Central memory CD8-positive, alpha-beta T cell (primary cell): Measurements from ENCODE around the gene VTN.
A peak's percentile ranks its signal among the peaks of the same experiment; 100 is the strongest.

Source experiments
- ATAC-seq: fragments of 150-1000 bp; cut with Tn5 transposase; replicated peaks from 2 replicates; pipeline ENCODE4 v1.10.0; 2022; ENCODE audit warnings: mild to moderate bottlenecking, moderate FRiP score, moderate number of reproducible peaks; ENCODE audit not compliant: poor library complexity, severe bottlenecking; ENCODE audit errors: extremely low read depth
- DNase-seq, 2 donors: peaks; one replicate each; pipeline ENCODE4 v3.0.0; 2021; ENCODE audit warnings: low spot score in 2 of 2
- H3K27ac Mint-ChIP-seq: one replicate; pipeline ENCODE4 v1.8.0; 2022; ENCODE audit warnings: low read depth, mild to moderate bottlenecking, moderate library complexity, mixed read lengths
- H3K27me3 Mint-ChIP-seq: one replicate; pipeline ENCODE4 v1.8.0; 2022; ENCODE audit warnings: mixed read lengths
- H3K36me3 Mint-ChIP-seq: one replicate; pipeline ENCODE4 v1.8.0; 2022; ENCODE audit warnings: mild to moderate bottlenecking, moderate library complexity, mixed read lengths; ENCODE audit not compliant: insufficient read depth
- H3K4me1 Mint-ChIP-seq: one replicate; pipeline ENCODE4 v1.8.0; 2022; ENCODE audit warnings: mixed read lengths
- H3K4me3 Mint-ChIP-seq: one replicate; pipeline ENCODE4 v1.8.0; 2022; ENCODE audit warnings: mild to moderate bottlenecking, moderate library complexity, mixed read lengths
- H3K9me3 Mint-ChIP-seq: one replicate; pipeline ENCODE4 v1.8.0; 2022; ENCODE audit warnings: mixed read lengths

The VTN gene

GRCh38 chr17:28317966-28318758 lies 51.9 kb downstream of the VTN start:
- Mint-ChIP-seq H3K4me1 (peaks cover 29% of the 10 kb centered on the region), H3K36me3 (peaks cover 6% of the 10 kb centered on the region), H3K4me3 (peak overlapping the region; percentile 90), H3K9me3 (no peaks in the 10 kb centered on the region), H3K27me3 (no peaks in the 10 kb centered on the region), H3K27ac (peak overlapping the region; percentile 50)
- DNase-seq (no peak), ATAC-seq (peak; percentile 8)
